OCI-LY3 (cell line): ENCODE data around the gene MLPH.

Experiments used
- EZH2phosphoT487 ChIP-seq: fragments of 200-600 bp; shearing (Covaris generic); IDR thresholded peaks from 2 replicates; pipeline ENCODE4 v1.6.1; 2018; ENCODE audit warnings: antibody characterized with exemption, mixed run types, low read depth
- TF ChIP-seq, protein P1 (sequence below): fragments of 200-600, 300-600 bp; sonication (generic); IDR thresholded peaks from 2 replicates; pipeline ENCODE4 v1.5.1; 2014; ENCODE audit warnings: antibody characterized with exemption, low read length, low read depth

- TF ChIP-seq, protein P1, sequence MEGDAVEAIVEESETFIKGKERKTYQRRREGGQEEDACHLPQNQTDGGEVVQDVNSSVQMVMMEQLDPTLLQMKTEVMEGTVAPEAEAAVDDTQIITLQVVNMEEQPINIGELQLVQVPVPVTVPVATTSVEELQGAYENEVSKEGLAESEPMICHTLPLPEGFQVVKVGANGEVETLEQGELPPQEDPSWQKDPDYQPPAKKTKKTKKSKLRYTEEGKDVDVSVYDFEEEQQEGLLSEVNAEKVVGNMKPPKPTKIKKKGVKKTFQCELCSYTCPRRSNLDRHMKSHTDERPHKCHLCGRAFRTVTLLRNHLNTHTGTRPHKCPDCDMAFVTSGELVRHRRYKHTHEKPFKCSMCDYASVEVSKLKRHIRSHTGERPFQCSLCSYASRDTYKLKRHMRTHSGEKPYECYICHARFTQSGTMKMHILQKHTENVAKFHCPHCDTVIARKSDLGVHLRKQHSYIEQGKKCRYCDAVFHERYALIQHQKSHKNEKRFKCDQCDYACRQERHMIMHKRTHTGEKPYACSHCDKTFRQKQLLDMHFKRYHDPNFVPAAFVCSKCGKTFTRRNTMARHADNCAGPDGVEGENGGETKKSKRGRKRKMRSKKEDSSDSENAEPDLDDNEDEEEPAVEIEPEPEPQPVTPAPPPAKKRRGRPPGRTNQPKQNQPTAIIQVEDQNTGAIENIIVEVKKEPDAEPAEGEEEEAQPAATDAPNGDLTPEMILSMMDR, result no peak
- no peak for TF ChIP-seq EZH2phosphoT487
Measured at GRCh38 chr2:237446338-237446665, 40.7 kb upstream of the MLPH start.
